ENCODE data around the gene ZDHHC15.

DNA sequence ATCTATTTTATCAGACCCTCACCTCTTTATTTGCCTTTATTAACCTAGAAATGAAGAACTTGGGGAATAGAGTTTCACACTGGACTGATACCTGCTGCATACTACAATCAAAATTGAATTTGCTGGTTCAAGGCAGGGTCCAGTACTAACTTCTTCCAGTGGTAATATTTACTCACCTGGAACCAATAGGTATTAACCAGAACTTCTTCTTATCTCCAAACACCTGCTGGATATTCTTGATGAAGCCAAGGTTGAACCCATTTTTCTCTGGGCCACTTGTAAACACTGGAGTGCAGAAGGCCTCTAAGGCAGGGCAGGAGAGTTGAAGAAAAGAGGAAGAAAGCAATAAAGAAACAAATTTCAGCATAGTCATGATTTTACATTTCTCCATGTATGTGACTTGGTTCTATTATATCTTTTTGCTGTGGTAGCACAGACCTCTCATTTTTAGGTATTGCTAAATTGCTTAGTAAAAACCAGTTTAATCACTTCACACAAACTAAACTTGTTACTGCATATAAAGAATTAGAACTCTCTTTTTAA lies 101.1 kb downstream of the ZDHHC15 start:
- TF ChIP-seq POLR2AphosphoS5 (IDR thresholded peaks at IDR 0.05) (no peak), CTCF (IDR thresholded peaks at IDR 0.05 in 8 of 11, conservative IDR thresholded peaks at IDR 0.05 in 3 of 11) (no peak), POLR2A (IDR thresholded peaks at IDR 0.05) (no peak)

Measured in spleen (tissue), 7 donors.